GM23338 (cell line): ENCODE data around the gene DDX24. TPM values are rescaled to one million over a fixed set of nuclear protein-coding genes. Genes with fewer than 3 reads are reported as not detected.

Experiments used
- ATAC-seq: fragments of 200-7000 bp; cut with Tn5 transposase; 3 replicates; pipeline ENCODE4 v1.9.1; 2020
- DNase-seq: peaks from one replicate; pipeline ENCODE4 v3.0.0-alpha.2; 2015; ENCODE audit warnings: low spot score
- H2AFZ ChIP-seq: fragments of 200-600 bp; sonication (generic); 2 replicates; pipeline ENCODE4 v1.8.0; 2016; ENCODE audit warnings: antibody characterized with exemption, mild to moderate bottlenecking, moderate library complexity
- H3F3A ChIP-seq: fragments of 200-600 bp; sonication (generic); replicated peaks from 2 replicates; pipeline ENCODE4 v1.8.0; 2017; ENCODE audit warnings: antibody characterized with exemption, mixed run types, low read depth
- H3K27ac ChIP-seq: fragments of 200-600 bp; sonication (generic); 2 replicates; pipeline ENCODE4 v1.6.1; 2016; ENCODE audit warnings: low read depth
- H3K27me3 ChIP-seq: fragments of 200-600 bp; sonication (generic); 2 replicates; pipeline ENCODE4 v1.8.0; 2016; ENCODE audit warnings: mild to moderate bottlenecking, mixed run types, moderate library complexity; ENCODE audit not compliant: insufficient read depth
- H3K36me3 ChIP-seq: fragments of 200-600 bp; sonication (generic); 2 replicates; pipeline ENCODE4 v1.8.0; 2016; ENCODE audit warnings: mild to moderate bottlenecking; ENCODE audit not compliant: insufficient read depth
- H3K4me1 ChIP-seq: fragments of 200-600 bp; sonication (generic); 2 replicates; pipeline ENCODE4 v1.8.0; 2016; ENCODE audit warnings: mild to moderate bottlenecking, moderate library complexity; ENCODE audit not compliant: insufficient read depth
- H3K4me2 ChIP-seq: fragments of 200-600 bp; sonication (generic); 2 replicates; pipeline ENCODE4 v1.7.1; 2017; ENCODE audit warnings: mixed run types
- H3K4me3 ChIP-seq: fragments of 200-600 bp; sonication (generic); 2 replicates; pipeline ENCODE4 v1.6.1; 2016; ENCODE audit warnings: mixed run types
- H3K79me2 ChIP-seq: fragments of 200-600 bp; sonication (generic); replicated peaks from 2 replicates; pipeline ENCODE4 v1.8.0; 2017; ENCODE audit warnings: mild to moderate bottlenecking; ENCODE audit not compliant: insufficient read depth
- H3K9me2 ChIP-seq: fragments of 200-600 bp; sonication (generic); 2 replicates; pipeline ENCODE4 v1.8.0; 2017; ENCODE audit not compliant: insufficient read depth
- H4K20me1 ChIP-seq: fragments of 200-600 bp; sonication (generic); replicated peaks from 2 replicates; pipeline ENCODE4 v1.8.0; 2017; ENCODE audit warnings: mild to moderate bottlenecking; ENCODE audit not compliant: insufficient read depth
- H3K27ac Mint-ChIP-seq: 2 replicates; pipeline ENCODE4 v1.8.0; 2020; ENCODE audit warnings: inconsistent platforms, mild to moderate bottlenecking, moderate library complexity, mixed read lengths
- H3K27me3 Mint-ChIP-seq: 3 replicates; pipeline ENCODE4 v1.8.0; 2022; ENCODE audit warnings: low read depth, mild to moderate bottlenecking, moderate library complexity, mixed read lengths, inconsistent platforms; ENCODE audit not compliant: insufficient read depth, poor library complexity
- H3K36me3 Mint-ChIP-seq: 3 replicates; pipeline ENCODE4 v1.8.0; 2021; ENCODE audit warnings: low read depth, mild to moderate bottlenecking, inconsistent platforms, moderate library complexity, mixed read lengths
- H3K4me1 Mint-ChIP-seq: 3 replicates; pipeline ENCODE4 v1.8.0; 2020; ENCODE audit warnings: mild to moderate bottlenecking, inconsistent platforms, mixed read lengths
- H3K4me3 Mint-ChIP-seq: 3 replicates; pipeline ENCODE4 v1.8.0; 2021; ENCODE audit warnings: moderate library complexity, mild to moderate bottlenecking, inconsistent platforms, mixed read lengths
- H3K9me3 Mint-ChIP-seq: 3 replicates; pipeline ENCODE4 v1.8.0; 2020; ENCODE audit warnings: moderate library complexity, mild to moderate bottlenecking, inconsistent platforms, mixed read lengths
- EZH2 ChIP-seq: fragments of 200-600 bp; sonication (generic); IDR thresholded peaks from one replicate; pipeline ENCODE4 v1.8.0; 2017; ENCODE audit warnings: antibody characterized with exemption, mild to moderate bottlenecking, low read depth; ENCODE audit not compliant: unreplicated experiment
- JUNB ChIP-seq: IDR thresholded peaks from one replicate; pipeline ENCODE4 v1.6.1; 2016; ENCODE audit warnings: antibody characterized with exemption; ENCODE audit not compliant: unreplicated experiment
- NANOG ChIP-seq: IDR thresholded peaks from 2 replicates; pipeline ENCODE4 v1.6.1; 2016; ENCODE audit warnings: antibody characterized with exemption, borderline replicate concordance
- POLR2AphosphoS5 ChIP-seq: IDR thresholded peaks from 2 replicates; pipeline ENCODE4 v1.6.1; 2016; ENCODE audit warnings: antibody characterized with exemption, low read depth
- STAT1 ChIP-seq: IDR thresholded peaks from one replicate; pipeline ENCODE4 v1.6.1; 2016; ENCODE audit warnings: antibody characterized with exemption; ENCODE audit not compliant: unreplicated experiment
- ZNF114 ChIP-seq: fragments of 250-450 bp; sonication (Bioruptor Pico); IDR thresholded peaks from 2 replicates; pipeline ENCODE4 v1.5.0; 2020; ENCODE audit warnings: mild to moderate bottlenecking, moderate library complexity
- ZNF331 ChIP-seq: fragments of 250-450 bp; sonication (Bioruptor Pico); IDR thresholded peaks from 2 replicates; pipeline ENCODE4 v1.5.0; 2020; ENCODE audit warnings: low read depth, mild to moderate bottlenecking, moderate library complexity
- polyA plus RNA-seq: library from polyadenylated mRNA; unstranded; fragments of >200 nt; fragmentation: Nextera tagmentation; extraction: Ambion mirVana; gene quantifications from 2 replicates; pipeline ENCODE4 v1.2.1, GENCODE V29; 2016
- total RNA-seq: library from RNA; depleted of rRNA; stranded (reverse); fragments of >200 nt; shearing (Covaris generic); gene quantifications from 2 replicates; pipeline ENCODE4 v1.2.3, GENCODE V29; 2014
- TF ChIP-seq, protein P1 (sequence below): fragments of 250-450 bp; sonication (Bioruptor Pico); IDR thresholded peaks from 2 replicates; pipeline ENCODE4 v1.5.0; 2020; ENCODE audit warnings: mild to moderate bottlenecking, moderate library complexity
- TF ChIP-seq, protein P2 (sequence below): IDR thresholded peaks from 2 replicates; pipeline ENCODE4 v1.6.1; 2016; ENCODE audit warnings: antibody characterized with exemption

Gene DDX24
- total and polyA plus RNA-seq, 2 experiments from 2014 or later: 150 to 265 TPM

DNA sequence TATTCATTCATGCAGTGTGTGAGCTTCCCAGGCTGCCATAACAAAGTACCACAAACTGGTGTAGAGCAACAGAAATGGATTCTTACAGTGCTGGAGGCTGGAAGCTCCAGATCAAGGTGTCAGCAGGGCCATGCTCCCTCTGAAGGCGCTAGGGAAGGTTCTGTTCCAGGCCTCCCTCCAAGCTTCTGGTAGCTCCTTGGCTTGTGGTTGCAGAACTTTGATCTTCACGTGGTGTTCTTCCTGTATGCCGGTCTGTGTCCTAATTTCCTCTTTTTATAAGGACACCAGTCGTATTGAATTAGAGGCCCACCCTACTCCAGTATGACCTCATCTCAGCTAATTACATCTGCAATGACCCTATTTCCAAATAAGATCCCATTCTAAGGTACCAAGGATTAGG is 51.7 kb downstream of the DDX24 start:
- Histone ChIP-seq H3F3A (no peaks in the 10 kb centered on the region), H3K36me3 (no peaks in the 10 kb centered on the region), H3K4me3 (no peak overlapping the region), H2AFZ (no peak overlapping the region), H3K4me2 (no peak overlapping the region), H3K79me2 (no peaks in the 10 kb centered on the region), H3K27me3 (no peaks in the 10 kb centered on the region), H3K27ac (no peak overlapping the region), H3K9me2 (0 out of 2 replicates have a peak, but pooled peaks cover 4% of the 10 kb centered on the region), H4K20me1 (no peaks in the 10 kb centered on the region), H3K4me1 (no peaks in the 10 kb centered on the region)
- Mint-ChIP-seq H3K4me1 (peaks cover 8% of the 10 kb centered on the region), H3K36me3 (peaks cover 6% of the 10 kb centered on the region; the same call in 2 of the 3 replicates), H3K27ac (no peak overlapping the region), H3K27me3 (peaks cover 8% of the 10 kb centered on the region), H3K9me3 (0 out of 3 replicates have a peak, but pooled peaks cover 4% of the 10 kb centered on the region), H3K4me3 (no peak overlapping the region)
- ATAC-seq: no peak
- TF ChIP-seq NANOG (no peak), ZNF331 (CRISPR knock-in tag) (no peak), EZH2 (no peak), JUNB (no peak), ZNF114 (CRISPR knock-in tag) (no peak), POLR2AphosphoS5 (no peak), STAT1 (no peak)
- TF ChIP-seq, protein P1, sequence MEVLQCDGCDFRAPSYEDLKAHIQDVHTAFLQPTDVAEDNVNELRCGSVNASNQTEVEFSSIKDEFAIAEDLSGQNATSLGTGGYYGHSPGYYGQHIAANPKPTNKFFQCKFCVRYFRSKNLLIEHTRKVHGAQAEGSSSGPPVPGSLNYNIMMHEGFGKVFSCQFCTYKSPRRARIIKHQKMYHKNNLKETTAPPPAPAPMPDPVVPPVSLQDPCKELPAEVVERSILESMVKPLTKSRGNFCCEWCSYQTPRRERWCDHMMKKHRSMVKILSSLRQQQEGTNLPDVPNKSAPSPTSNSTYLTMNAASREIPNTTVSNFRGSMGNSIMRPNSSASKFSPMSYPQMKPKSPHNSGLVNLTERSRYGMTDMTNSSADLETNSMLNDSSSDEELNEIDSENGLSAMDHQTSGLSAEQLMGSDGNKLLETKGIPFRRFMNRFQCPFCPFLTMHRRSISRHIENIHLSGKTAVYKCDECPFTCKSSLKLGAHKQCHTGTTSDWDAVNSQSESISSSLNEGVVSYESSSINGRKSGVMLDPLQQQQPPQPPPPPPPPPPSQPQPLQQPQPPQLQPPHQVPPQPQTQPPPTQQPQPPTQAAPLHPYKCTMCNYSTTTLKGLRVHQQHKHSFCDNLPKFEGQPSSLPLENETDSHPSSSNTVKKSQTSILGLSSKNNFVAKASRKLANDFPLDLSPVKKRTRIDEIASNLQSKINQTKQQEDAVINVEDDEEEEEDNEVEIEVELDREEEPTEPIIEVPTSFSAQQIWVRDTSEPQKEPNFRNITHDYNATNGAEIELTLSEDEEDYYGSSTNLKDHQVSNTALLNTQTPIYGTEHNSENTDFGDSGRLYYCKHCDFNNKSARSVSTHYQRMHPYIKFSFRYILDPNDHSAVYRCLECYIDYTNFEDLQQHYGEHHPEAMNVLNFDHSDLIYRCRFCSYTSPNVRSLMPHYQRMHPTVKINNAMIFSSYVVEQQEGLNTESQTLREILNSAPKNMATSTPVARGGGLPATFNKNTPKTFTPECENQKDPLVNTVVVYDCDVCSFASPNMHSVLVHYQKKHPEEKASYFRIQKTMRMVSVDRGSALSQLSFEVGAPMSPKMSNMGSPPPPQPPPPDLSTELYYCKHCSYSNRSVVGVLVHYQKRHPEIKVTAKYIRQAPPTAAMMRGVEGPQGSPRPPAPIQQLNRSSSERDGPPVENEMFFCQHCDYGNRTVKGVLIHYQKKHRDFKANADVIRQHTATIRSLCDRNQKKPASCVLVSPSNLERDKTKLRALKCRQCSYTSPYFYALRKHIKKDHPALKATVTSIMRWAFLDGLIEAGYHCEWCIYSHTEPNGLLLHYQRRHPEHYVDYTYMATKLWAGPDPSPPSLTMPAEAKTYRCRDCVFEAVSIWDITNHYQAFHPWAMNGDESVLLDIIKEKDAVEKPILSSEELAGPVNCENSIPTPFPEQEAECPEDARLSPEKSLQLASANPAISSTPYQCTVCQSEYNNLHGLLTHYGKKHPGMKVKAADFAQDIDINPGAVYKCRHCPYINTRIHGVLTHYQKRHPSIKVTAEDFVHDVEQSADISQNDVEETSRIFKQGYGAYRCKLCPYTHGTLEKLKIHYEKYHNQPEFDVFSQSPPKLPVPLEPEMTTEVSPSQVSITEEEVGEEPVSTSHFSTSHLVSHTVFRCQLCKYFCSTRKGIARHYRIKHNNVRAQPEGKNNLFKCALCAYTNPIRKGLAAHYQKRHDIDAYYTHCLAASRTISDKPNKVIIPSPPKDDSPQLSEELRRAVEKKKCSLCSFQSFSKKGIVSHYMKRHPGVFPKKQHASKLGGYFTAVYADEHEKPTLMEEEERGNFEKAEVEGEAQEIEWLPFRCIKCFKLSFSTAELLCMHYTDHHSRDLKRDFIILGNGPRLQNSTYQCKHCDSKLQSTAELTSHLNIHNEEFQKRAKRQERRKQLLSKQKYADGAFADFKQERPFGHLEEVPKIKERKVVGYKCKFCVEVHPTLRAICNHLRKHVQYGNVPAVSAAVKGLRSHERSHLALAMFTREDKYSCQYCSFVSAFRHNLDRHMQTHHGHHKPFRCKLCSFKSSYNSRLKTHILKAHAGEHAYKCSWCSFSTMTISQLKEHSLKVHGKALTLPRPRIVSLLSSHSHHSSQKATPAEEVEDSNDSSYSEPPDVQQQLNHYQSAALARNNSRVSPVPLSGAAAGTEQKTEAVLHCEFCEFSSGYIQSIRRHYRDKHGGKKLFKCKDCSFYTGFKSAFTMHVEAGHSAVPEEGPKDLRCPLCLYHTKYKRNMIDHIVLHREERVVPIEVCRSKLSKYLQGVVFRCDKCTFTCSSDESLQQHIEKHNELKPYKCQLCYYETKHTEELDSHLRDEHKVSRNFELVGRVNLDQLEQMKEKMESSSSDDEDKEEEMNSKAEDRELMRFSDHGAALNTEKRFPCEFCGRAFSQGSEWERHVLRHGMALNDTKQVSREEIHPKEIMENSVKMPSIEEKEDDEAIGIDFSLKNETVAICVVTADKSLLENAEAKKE (CRISPR knock-in tag): no peak
- TF ChIP-seq, protein P2, sequence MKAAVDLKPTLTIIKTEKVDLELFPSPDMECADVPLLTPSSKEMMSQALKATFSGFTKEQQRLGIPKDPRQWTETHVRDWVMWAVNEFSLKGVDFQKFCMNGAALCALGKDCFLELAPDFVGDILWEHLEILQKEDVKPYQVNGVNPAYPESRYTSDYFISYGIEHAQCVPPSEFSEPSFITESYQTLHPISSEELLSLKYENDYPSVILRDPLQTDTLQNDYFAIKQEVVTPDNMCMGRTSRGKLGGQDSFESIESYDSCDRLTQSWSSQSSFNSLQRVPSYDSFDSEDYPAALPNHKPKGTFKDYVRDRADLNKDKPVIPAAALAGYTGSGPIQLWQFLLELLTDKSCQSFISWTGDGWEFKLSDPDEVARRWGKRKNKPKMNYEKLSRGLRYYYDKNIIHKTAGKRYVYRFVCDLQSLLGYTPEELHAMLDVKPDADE: no peak
- no peak for DNase-seq
